GM18498 (cell line): ENCODE results near the gene LHX5.
"Not testable (repeated sequence)": the region's sequence is repeated elsewhere in the genome, so short reads cannot be mapped to it uniquely, and the experiment has no call there.

Source experiments
- ATAC-seq: cut with Tn5 transposase; IDR thresholded peaks from one replicate; pipeline ENCODE4 v1.9.1; 2021; ENCODE audit warnings: mild to moderate bottlenecking, moderate library complexity; ENCODE audit not compliant: unreplicated experiment

LHX5 gene

DNA sequence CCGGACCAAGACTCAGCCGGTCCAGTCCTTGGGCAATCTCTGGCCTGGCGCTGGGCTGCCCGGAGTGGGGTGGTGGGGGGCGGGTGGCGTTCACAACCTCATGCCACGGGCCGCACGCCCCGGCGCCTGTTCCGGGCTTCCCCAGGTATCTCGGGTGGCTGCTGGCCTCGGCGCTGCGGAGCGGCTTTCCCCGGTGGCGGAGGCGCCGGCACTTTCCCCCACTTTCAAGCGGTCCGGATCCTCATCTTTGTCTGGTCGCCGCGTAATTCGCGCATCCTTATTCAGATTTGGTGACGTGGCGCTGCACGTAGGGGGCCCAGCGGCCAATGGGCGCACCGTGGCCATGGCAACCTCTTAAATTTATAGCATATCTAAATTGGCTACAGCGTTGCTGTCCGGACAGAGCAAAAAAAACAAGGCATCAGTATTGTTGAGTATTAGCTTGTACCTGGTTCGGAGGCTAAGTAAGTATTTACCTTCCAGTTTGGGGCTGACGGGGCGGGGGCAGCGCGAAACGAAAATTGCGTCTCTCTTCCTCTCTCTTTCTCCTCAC is at the start of gene LHX5:
TSS of gene LHX5 (minus strand) at position 253 of the 553 bp plus-strand sequence. CDS start 373 bp downstream, outside the sequence.
- ATAC-seq = no peak

GRCh38 chr12:113519464-113520307 is 48.0 kb upstream of the LHX5 start:
- ATAC-seq = no peak

GRCh38 chr12:113515082-113515856 is 43.6 kb upstream of the LHX5 start:
- no peak for ATAC-seq

GRCh38 chr12:113514602-113515001 is 42.9 kb upstream of the LHX5 start:
- no peak for ATAC-seq

DNA sequence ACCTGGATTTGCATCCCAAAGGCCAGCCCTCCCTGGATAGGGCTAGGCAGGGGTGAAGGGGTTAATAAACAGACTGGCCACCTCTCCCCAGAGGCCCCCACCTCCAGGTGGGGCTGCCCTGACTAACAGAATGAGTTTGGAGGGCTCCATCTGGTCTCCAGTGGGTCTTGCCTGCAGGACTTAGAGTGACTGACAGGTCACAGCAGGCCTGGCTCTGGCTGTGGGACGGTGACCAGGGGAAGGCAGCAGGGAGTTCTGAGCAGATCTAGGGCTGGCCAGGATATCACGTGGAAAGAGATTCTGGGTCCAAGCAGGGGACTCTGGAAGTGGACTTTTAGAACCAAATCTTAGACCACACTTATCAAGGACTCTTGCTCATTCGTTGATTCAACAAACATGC is 40.9 kb upstream of the LHX5 start:
- no peak for ATAC-seq

- no peak for ATAC-seq
Observed at GRCh38 chr12:113506867-113507266, 35.2 kb upstream of the LHX5 start.

GRCh38 chr12:113505941-113506340 is 34.3 kb upstream of the LHX5 start:
- ATAC-seq = no peak

- ATAC-seq = no peak
Observed at GRCh38 chr12:113504917-113505316, 33.2 kb upstream of the LHX5 start.

GRCh38 chr12:113500782-113501311 is 29.2 kb upstream of the LHX5 start:
- ATAC-seq = no peak

- ATAC-seq = no peak
Observed at GRCh38 chr12:113500306-113500675, 28.6 kb upstream of the LHX5 start.

- no peak for ATAC-seq
Observed at GRCh38 chr12:113498490-113498889, 26.8 kb upstream of the LHX5 start.

DNA sequence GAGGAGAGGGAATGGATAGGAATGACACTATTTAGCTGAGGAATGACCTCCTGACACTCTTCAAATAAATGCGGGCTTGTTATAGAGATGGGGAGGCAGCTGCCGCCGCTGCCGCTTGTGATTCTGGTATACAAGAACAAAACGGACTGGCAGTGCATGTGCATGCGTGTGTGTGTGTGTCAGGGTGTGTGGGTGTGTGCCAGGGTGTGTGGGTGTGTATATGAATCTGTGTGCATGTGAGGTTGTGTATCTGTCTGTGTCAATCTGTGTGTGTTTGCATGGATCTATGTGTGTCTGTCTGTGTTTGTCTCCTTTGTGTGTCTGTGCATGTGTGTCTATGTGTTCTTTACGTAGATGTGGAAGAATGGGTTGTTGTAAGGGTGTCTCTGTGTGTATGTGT is 26.0 kb upstream of the LHX5 start:
- no peak for ATAC-seq

DNA sequence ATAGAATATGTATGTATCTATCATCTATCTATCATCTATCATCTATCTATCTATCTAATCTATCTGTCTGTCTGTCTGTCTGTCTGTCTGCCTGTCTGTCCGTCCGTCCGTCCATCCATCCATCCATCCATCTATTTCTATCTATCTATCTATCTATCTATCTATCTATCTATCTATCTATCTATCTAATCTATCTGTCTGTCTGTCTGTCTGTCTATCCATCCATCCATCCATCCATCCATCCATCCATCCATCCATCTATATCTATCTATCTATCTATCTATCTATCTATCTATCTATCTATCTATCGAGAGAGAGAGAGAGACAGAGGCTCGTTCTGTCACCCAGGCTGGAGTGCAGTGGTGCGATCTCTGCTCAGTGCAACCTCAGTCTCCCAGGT is 24.3 kb upstream of the LHX5 start:
- ATAC-seq = not testable (repeated sequence)

- ATAC-seq = no peak
Observed at GRCh38 chr12:113488322-113488721, 16.7 kb upstream of the LHX5 start.

DNA sequence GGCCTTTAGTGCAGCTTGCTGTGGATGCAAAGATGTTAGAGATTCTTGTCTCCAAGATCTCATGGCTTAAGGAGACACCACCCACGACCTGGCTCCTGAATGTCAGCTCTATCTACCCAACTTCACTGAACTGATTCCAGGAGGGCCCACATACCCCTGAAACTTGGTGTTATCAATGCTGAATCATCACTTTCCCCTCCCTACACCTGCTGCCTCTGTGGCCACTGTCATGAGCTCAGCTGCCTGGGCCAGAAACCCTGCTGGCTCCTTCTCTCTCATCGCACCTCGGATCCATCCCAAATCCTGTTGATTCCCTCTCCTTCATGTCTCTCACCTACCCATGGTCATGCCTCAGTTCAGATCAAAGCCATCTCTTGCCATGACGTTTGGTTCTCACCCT is 15.1 kb upstream of the LHX5 start:
- no peak for ATAC-seq

- ATAC-seq = no peak
Observed at GRCh38 chr12:113485330-113485729, 13.7 kb upstream of the LHX5 start.

DNA sequence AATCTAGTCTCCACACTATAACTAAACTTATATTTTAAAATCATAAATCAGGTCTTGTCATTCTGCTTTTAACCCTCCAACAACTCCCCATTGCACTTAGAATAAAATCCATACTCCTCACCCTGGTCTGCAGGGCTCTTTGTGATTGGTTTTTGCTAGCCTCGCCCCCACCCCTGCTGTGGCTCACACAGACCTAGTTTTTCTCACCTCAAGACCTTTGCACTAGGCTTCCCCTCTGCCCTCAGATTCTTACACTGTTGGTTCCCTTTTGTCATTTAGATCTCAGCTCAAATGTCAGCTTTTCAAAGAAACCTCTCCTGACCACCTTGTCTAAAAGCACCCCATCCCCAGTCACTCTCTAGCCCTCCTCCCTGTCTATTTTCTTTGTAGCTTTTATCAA is 10.7 kb upstream of the LHX5 start:
- ATAC-seq = no peak

DNA sequence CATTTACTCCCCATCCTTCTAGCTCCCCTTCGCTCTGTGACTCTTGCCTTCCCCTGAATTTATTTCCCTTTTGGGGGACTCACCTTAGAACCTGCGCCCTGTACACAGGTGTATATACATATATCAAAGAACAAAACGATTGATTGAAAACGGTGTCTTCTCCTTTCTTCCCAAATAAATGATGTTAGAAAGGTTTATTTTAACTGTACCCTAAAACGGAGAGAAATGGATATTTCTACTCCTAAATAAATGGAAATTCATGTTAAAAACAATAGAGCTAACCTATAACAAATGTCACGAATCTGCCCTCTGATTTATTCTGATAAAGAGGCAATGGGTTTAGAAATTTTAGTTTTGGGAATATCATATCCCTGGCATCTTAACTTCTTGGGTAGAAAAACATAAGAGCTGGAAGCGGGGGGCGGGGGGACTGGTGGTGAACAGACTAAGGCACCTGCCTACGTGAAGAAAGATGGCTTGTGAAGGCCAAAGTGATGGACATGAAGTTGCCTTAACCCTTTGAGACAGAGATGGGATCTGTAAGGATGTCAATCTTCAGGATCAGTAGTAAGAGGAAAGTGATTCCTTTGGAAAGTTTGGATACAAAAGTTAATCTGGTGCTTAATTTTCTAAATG is 8.8 kb upstream of the LHX5 start:
- ATAC-seq = no peak

GRCh38 chr12:113479590-113480335 is 8.1 kb upstream of the LHX5 start:
- ATAC-seq = no peak

GRCh38 chr12:113479216-113479589 is 7.5 kb upstream of the LHX5 start:
- ATAC-seq = no peak
